Heart left ventricle (tissue), 16 donors: ENCODE results near the gene FNBP1. TPM values are rescaled to one million over a fixed set of nuclear protein-coding genes. Genes with fewer than 3 reads are reported as not detected.

Source experiments
- ATAC-seq, 4 donors: fragments of 200-7000 bp; cut with Tn5 transposase; one replicate each; pipeline ENCODE4 v1.9.1; 2020 to 2022; ENCODE audit warnings: moderate library complexity in 4 of 4, mild to moderate bottlenecking in 3 of 4, moderate number of reproducible peaks in 1 of 4
- DNase-seq, 5 donors: peaks; one replicate each; pipeline ENCODE4 v3.0.0-alpha.2; 2020
- H3K27ac ChIP-seq, 12 donors: fragments of 200-600 bp; sonication (generic) in 4 of 12; one replicate each; pipeline versions ENCODE4 v1.5.0 to v1.8.0; 2016 to 2022; ENCODE audit warnings: mild to moderate bottlenecking in 2 of 12
- H3K27me3 ChIP-seq, 9 donors: fragments of 200-600 bp; sonication (generic) in 2 of 9; one replicate each; pipeline versions ENCODE4 v1.5.1 to v1.8.0; 2016 to 2022; ENCODE audit warnings: mild to moderate bottlenecking in 3 of 9
- H3K36me3 ChIP-seq, 9 donors: fragments of 200-600 bp; sonication (generic) in 2 of 9; one replicate each; pipeline versions ENCODE4 v1.5.0 to v1.8.0; 2018 to 2022; ENCODE audit warnings: mild to moderate bottlenecking in 2 of 9
- H3K4me1 ChIP-seq, 12 donors: fragments of 200-600 bp; sonication (generic) in 4 of 12; one replicate each; pipeline versions ENCODE4 v1.5.0 to v1.8.0; 2016 to 2022; ENCODE audit warnings: mild to moderate bottlenecking in 3 of 12
- H3K4me3 ChIP-seq, 12 donors: fragments of 200-600 bp; sonication (generic) in 4 of 12; one replicate each; pipeline versions ENCODE4 v1.5.0 to v1.8.0; 2017 to 2022; ENCODE audit warnings: mild to moderate bottlenecking in 9 of 12, moderate library complexity in 4 of 12
- H3K9me3 ChIP-seq, 12 donors: fragments of 200-600 bp; sonication (generic) in 4 of 12; one replicate each; pipeline versions ENCODE4 v1.5.0 to v1.8.0; 2016 to 2022; ENCODE audit warnings: mild to moderate bottlenecking in 1 of 12
- CTCF ChIP-seq, 12 donors: fragments of 200-600 bp; sonication (generic) in 4 of 12; IDR thresholded peaks; one replicate each; pipeline versions ENCODE4 v1.5.0 to v1.8.0; 2018 to 2022; ENCODE audit warnings: antibody characterized with exemption in 12 of 12, mild to moderate bottlenecking in 5 of 12
- POLR2A ChIP-seq, 2 donors: fragments of 450-650 bp; IDR thresholded peaks; one replicate each; pipeline ENCODE4 v1.6.1; 2017; ENCODE audit warnings: antibody characterized with exemption in 2 of 2, mild to moderate bottlenecking in 2 of 2, moderate library complexity in 2 of 2
- WGBS, 4 donors: extraction: QIAGEN DNeasy Blood & Tissue Kit in 2 of 4; methylation state at CpG; one replicate each; pipeline versions ENCODE4 v1.1.5 to v1.1.7; 2013 to 2018; 5-methylcytosine and 5-hydroxymethylcytosine counted together
- intact Hi-C, 10 donors: fragments of 100-400 bp; cut with DNase I; formaldehyde crosslinking; loops; one replicate each; pipeline versions ENCODE4 v1.11.1 to v1.14.2; 2022
- polyA plus RNA-seq, 2 donors: library from polyadenylated mRNA; stranded (reverse); fragments of 200-250 nt; gene quantifications; one replicate each; pipeline ENCODE4 v1.2.3, GENCODE V29; 2013
- total RNA-seq, 9 donors: library from RNA; depleted of rRNA in 2 of 9; stranded (reverse); fragments of >200 nt in 2 of 9; fragmentation: NEBNext Ultra II Directional in 3 of 9; extraction: Animal tissue kit (Norgen Biotek cat#: 25700) in 3 of 9; gene quantifications; one replicate each; pipeline versions ENCODE4 v1.1.0 to v1.2.4, GENCODE V29; 2016 to 2023
- donor health status: ischemic (EF 13 %, LVEDD 7.1; RV severe dilation, severe dysfunction).
- donor health status: healthy with polysubstance abuse.
- donor health status: DM: no; HTN: yes; CAD: no.
- donor health status: DM: no; HTN: no; CAD: no.
- donor health status: ischemic (EF 25% LVEDD 6.9; RV normal size, moderate dysfunction).
- donor health status: ischemic (EF 25% LVEDD 5.7; RV mildly dilated, moderate dysfunction).
- donor health status: healthy.
- donor health status: DM: yes; HTN: yes; CAD: no.
- donor health status: ischemic (EF 35%, LVEDD 5.7; RV mildly dilated, moderate dysfunction).
- donor health status: nonischemic (EF 11% LVEDD 7.7; RV severe dilation, severe dysfunction).
- donor health status: DM: yes; HTN: yes; CAD: no.
- donor health status: PGD.
- donor health status: ischemic (EF 29% LVEDD 5.4; RV normal size, mild dysfunction).
- donor health status: nonischemic (EF 23%, LVEDD 6.1; RV moderate dilation, normal function).

The FNBP1 gene
- total and polyA plus RNA-seq, 11 donors = 6.9 to 47.3 (median 24.1) TPM

DNA sequence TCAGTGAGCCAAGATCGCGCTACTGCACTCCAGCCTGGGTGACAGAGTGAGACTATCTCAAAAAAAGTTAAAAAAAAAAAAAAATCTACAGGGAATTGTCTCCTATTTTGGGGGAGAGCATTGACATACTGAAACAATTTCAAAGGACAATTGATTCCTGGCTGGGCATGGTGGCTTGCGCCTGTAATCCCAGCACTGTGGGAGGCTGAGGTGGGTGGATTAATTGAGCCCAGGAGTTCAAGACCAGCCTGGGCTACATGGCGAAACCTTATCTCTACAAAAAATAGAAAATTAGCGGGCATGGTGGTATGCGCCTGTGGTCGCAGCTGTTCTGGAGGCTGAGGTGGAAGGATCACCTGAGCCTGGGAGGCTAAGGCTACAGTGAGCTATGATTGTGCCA is 41.3 kb upstream of the FNBP1 start:
- intact Hi-C loops = loop anchor here in 1 of 10 donors (10.0 kb wide), 1 partner anchor 470 kb away; no protein-coding TSS in a partner anchor
- DNase-seq (no peak), ATAC-seq (no peak)
- H3K4me1 ChIP-seq = no peaks in the 10 kb centered on the region
- no peak overlapping the region for H3K27ac ChIP-seq
- peaks cover 2 to 100% (median 93%) of the 10 kb centered on the region in 9 donors for H3K36me3 ChIP-seq
- H3K4me3 ChIP-seq = no peak overlapping the region
- H3K27me3 ChIP-seq = no peaks in the 10 kb centered on the region
- TF ChIP-seq CTCF (IDR thresholded peaks at IDR 0.05) = no peak
- TF ChIP-seq POLR2A (IDR thresholded peaks at IDR 0.05) = no peak
- H3K9me3 ChIP-seq = no peaks in the 10 kb centered on the region
- 90 to 98% (median 97%) methylated on average over 7 of the region's 7 CpGs for WGBS, 4 donors

DNA sequence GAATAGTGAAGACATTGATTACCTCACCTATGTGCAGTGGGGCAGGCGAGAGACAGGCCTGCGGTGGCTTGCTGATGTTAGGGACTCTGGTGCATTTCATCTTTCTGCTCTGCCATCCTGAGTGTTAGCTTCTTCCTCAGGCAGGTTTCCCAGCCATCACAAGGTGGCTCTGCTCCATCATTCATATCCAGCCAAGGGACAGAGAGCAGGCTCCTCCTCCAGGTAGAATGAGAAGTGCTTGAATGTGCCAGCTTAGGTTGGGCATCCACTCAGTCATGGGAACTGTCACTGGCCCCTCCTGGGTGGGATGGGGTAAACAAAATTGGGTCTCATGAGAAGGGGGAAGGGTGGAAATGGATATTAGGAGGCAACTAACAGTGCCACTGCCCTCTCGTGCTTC is 35.6 kb upstream of the FNBP1 start:
- intact Hi-C loops = no loop called here

GRCh38 chr9:130073373-130073772 is 30.4 kb upstream of the FNBP1 start:
- peak in 1 of 4 donors; percentile 51 for ATAC-seq

More for the DNA sequence above, 35.6 kb upstream of the FNBP1 start:
- WGBS, 4 donors = 90 to 98% (median 94%) methylated on average over 3 of the region's 3 CpGs
- no peak overlapping the region for H3K27ac ChIP-seq
- no peak for TF ChIP-seq CTCF (IDR thresholded peaks at IDR 0.05)
- no peak for TF ChIP-seq POLR2A (IDR thresholded peaks at IDR 0.05)
- DNase-seq (no peak), ATAC-seq (peak in 2 of 4 donors; percentile 38 to 61)
- no peaks in the 10 kb centered on the region for H3K9me3 ChIP-seq
- H3K36me3 ChIP-seq = peaks cover 2 to 80% (median 75%) of the 10 kb centered on the region in 9 donors
- H3K27me3 ChIP-seq = no peaks in the 10 kb centered on the region
- peaks cover 0 to 20% (median 13%) of the 10 kb centered on the region in 12 donors for H3K4me1 ChIP-seq
- no peak overlapping the region for H3K4me3 ChIP-seq

More at GRCh38 chr9:130073373-130073772, 30.4 kb upstream of the FNBP1 start:
- Histone ChIP-seq H3K27ac (peak overlapping the region in 9 of 12 donors; percentile 11 to 63 (median 34)), H3K4me3 (no peak overlapping the region), H3K4me1 (peaks cover 0 to 46% (median 25%) of the 10 kb centered on the region in 12 donors), H3K36me3 (peaks cover 0 to 29% (median 25%) of the 10 kb centered on the region in 9 donors), H3K27me3 (no peaks in the 10 kb centered on the region), H3K9me3 (no peaks in the 10 kb centered on the region)
- 27 to 41% (median 32%) methylated on average over 2 of the region's 2 CpGs for WGBS, 4 donors
- no peak for TF ChIP-seq CTCF (IDR thresholded peaks at IDR 0.05)
- TF ChIP-seq POLR2A (IDR thresholded peaks at IDR 0.05) = no peak
- intact Hi-C loops = no loop called here
- peak in 1 of 5 donors; percentile 20 for DNase-seq
